DOHH2 (cell line): Measurements from ENCODE around the gene DYNLT5.
"Not testable (repeated sequence)": the region's sequence is repeated elsewhere in the genome, so short reads cannot be mapped to it uniquely, and the experiment has no call there.

ENCODE experiments used
- H3F3A ChIP-seq: fragments of 200-600 bp; sonication (generic), shearing (Covaris generic); 2 replicates; pipeline ENCODE4 v1.6.0; 2016; ENCODE audit warnings: antibody characterized with exemption, mild to moderate bottlenecking; ENCODE audit not compliant: control insufficient read depth, insufficient read depth
- H3K27ac ChIP-seq: fragments of 200-600 bp; sonication (generic); 2 replicates; pipeline ENCODE4 v1.5.1; 2014; ENCODE audit warnings: low read depth, mild to moderate bottlenecking, low read length, moderate library complexity
- H3K27me3 ChIP-seq: fragments of 200-600 bp; sonication (generic); 2 replicates; pipeline ENCODE4 v1.6.1; 2014; ENCODE audit warnings: mild to moderate bottlenecking, low read length, mixed read lengths; ENCODE audit not compliant: control insufficient read depth
- H3K36me3 ChIP-seq: fragments of 200-600 bp; sonication (generic); 2 replicates; pipeline ENCODE4 v1.6.1; 2014; ENCODE audit warnings: mild to moderate bottlenecking, low read length, moderate library complexity, mixed read lengths; ENCODE audit not compliant: control insufficient read depth
- H3K4me1 ChIP-seq: fragments of 200-600 bp; sonication (generic); 2 replicates; pipeline ENCODE4 v1.6.1; 2014; ENCODE audit warnings: mild to moderate bottlenecking, low read length, mixed read lengths; ENCODE audit not compliant: control insufficient read depth
- H3K4me2 ChIP-seq: fragments of 200-600 bp; sonication (generic); 2 replicates; pipeline ENCODE4 v1.6.0; 2014; ENCODE audit warnings: mild to moderate bottlenecking, low read length, moderate library complexity
- H3K4me3 ChIP-seq: fragments of 200-600 bp; sonication (generic); 2 replicates; pipeline ENCODE4 v1.5.1; 2014; ENCODE audit warnings: mild to moderate bottlenecking, low read length, mixed read lengths
- H3K79me2 ChIP-seq: fragments of 200-600 bp; sonication (generic); 2 replicates; pipeline ENCODE4 v1.6.1; 2014; ENCODE audit warnings: mild to moderate bottlenecking, low read length, mixed read lengths; ENCODE audit not compliant: control insufficient read depth
- H3K9me2 ChIP-seq: fragments of 200-600 bp; sonication (generic); replicated peaks from 2 replicates; pipeline ENCODE4 v1.6.1; 2014; ENCODE audit warnings: mild to moderate bottlenecking, low read length, mixed read lengths; ENCODE audit not compliant: control insufficient read depth
- H3K9me3 ChIP-seq: fragments of 200-600 bp; sonication (generic); 2 replicates; pipeline ENCODE4 v1.6.1; 2014; ENCODE audit warnings: antibody characterized with exemption, low read length, mixed read lengths; ENCODE audit not compliant: control insufficient read depth, insufficient read depth
- H4K20me1 ChIP-seq: fragments of 200-600 bp; sonication (generic); 2 replicates; pipeline ENCODE4 v1.6.0; 2014; ENCODE audit warnings: low read depth, mild to moderate bottlenecking, antibody characterized with exemption, low read length, moderate library complexity; ENCODE audit not compliant: control insufficient read depth, insufficient read depth
- CTCF ChIP-seq: fragments of 200-600 bp; sonication (generic); IDR thresholded peaks from one replicate; pipeline ENCODE4 v1.5.1; 2014; ENCODE audit warnings: antibody characterized with exemption, mild to moderate bottlenecking, low read depth, low read length; ENCODE audit not compliant: poor library complexity, severe bottlenecking
- EZH2phosphoT487 ChIP-seq: fragments of 200-600 bp; sonication (generic); IDR thresholded peaks from 2 replicates; pipeline ENCODE4 v1.6.1; 2017; ENCODE audit warnings: borderline replicate concordance, mild to moderate bottlenecking, antibody characterized with exemption, low read length, moderate library complexity, mixed read lengths

The DYNLT5 gene

GRCh38 chr1:66779475-66780078 is 27.3 kb downstream of the DYNLT5 start:
- Histone ChIP-seq H3K36me3 (no peaks in the 10 kb centered on the region), H3K4me1 (no peaks in the 10 kb centered on the region), H3K27ac (no peak overlapping the region), H3K4me3 (no peak overlapping the region), H3K4me2 (no peak overlapping the region), H3K9me3 (no peaks in the 10 kb centered on the region), H3F3A (no peaks in the 10 kb centered on the region), H3K9me2 (no peaks in the 10 kb centered on the region), H3K79me2 (no peaks in the 10 kb centered on the region), H3K27me3 (0 out of 2 replicates have a peak, but pooled peaks cover 4% of the 10 kb centered on the region), H4K20me1 (no peaks in the 10 kb centered on the region)
- TF ChIP-seq EZH2phosphoT487: no peak
- TF ChIP-seq CTCF: no peak

- H3F3A ChIP-seq, H3K9me3 ChIP-seq, H3K27ac ChIP-seq, H3K79me2 ChIP-seq, H3K36me3 ChIP-seq, H3K4me2 ChIP-seq, H3K4me3 ChIP-seq, H4K20me1 ChIP-seq, H3K9me2 ChIP-seq, H3K27me3 ChIP-seq: not testable (repeated sequence)
- peaks cover 10% of the 10 kb centered on the region for H3K4me1 ChIP-seq
These were observed 33.5 kb downstream of the DYNLT5 start for GRCh38 chr1:66785800-66786199.

DNA sequence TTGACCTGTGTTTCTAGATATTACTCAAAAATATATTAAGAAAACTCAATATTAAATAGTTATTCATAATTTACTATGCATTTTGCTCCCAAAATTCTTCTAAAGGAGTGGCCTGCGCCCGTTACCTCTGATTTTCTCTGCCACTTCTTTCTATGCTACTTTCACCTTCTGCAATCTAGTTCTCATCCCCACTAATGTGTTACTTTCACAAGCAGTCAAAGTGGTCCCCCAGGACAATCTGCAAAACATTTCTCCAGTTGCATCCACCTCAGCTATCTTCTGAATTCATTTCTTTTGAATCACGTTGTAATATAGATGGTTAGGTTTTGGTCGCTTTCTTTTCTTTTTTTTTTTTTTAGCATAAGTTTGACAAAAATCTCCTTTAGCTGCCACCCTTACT is 35.4 kb downstream of the DYNLT5 start:
- Histone ChIP-seq H3K9me2 (no peaks in the 10 kb centered on the region), H3F3A (no peaks in the 10 kb centered on the region), H3K4me2 (no peak overlapping the region), H3K9me3 (no peaks in the 10 kb centered on the region), H3K27ac (no peak overlapping the region), H3K36me3 (no peaks in the 10 kb centered on the region), H3K79me2 (no peaks in the 10 kb centered on the region), H3K4me3 (no peak overlapping the region), H3K27me3 (peaks cover 6% of the 10 kb centered on the region), H3K4me1 (peaks cover 10% of the 10 kb centered on the region), H4K20me1 (no peaks in the 10 kb centered on the region)
- no peak for TF ChIP-seq EZH2phosphoT487
- TF ChIP-seq CTCF: no peak

DNA sequence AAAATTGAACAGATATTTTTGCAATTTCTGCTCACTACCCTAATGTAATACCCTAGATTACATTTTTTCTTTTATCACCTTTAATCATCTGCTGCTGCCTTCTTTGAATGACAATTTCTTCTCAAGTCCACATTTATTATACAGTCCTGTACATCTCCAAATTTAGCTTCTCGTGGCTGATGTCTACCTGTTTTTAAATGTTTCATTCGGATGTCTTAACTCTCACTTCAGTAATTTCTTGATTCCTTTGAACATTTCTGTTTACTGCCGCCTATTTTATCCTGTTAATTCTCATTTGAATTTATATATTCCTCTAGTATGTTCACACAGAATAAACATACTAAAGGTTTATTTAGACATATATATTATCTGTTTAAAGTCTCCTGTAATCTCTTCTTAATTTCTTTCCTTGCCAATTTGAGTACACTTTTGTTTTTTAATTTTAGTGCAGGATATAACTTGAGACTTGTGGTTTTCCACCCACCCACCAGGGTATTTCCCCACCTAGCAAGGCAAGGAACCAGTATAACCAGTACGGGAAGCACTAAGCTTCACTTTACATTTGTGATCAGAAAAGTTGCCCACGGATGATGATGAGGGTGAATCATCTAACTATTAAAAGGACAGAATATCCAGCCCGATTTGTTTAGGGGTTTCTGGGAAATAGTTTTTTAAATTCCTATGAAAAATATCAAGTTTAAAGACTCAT is 36.1 kb downstream of the DYNLT5 start:
- H3K4me3 ChIP-seq: no peak overlapping the region
- TF ChIP-seq EZH2phosphoT487 (no peak), CTCF (no peak)
- no peaks in the 10 kb centered on the region for H3K9me2 ChIP-seq
- H3K27me3 ChIP-seq: peaks cover 6% of the 10 kb centered on the region
- H3K4me2 ChIP-seq: no peak overlapping the region
- no peak overlapping the region for H3K27ac ChIP-seq
- peaks cover 10% of the 10 kb centered on the region for H3K4me1 ChIP-seq
- H3K36me3 ChIP-seq: no peaks in the 10 kb centered on the region
- H3K79me2 ChIP-seq: no peaks in the 10 kb centered on the region
- H3F3A ChIP-seq: no peaks in the 10 kb centered on the region
- no peaks in the 10 kb centered on the region for H3K9me3 ChIP-seq
- H4K20me1 ChIP-seq: no peaks in the 10 kb centered on the region
